ENCODE results near the gene SATB2.

The SATB2 gene

GRCh38 chr2:199282309-199282708 lies 175.4 kb downstream of the SATB2 start:
- Histone ChIP-seq H3K4me3 (ENCODE audit: low read depth in 1 of 2, low read length in 2 of 2) (no peak overlapping the region), H3K4me1 (ENCODE audit: control insufficient read depth in 1 of 2, insufficient read depth in 2 of 2, low read length in 2 of 2) (no peaks in the 10 kb centered on the region), H3K27ac (ENCODE audit: low read depth, low read length) (no peak overlapping the region)

GRCh38 chr2:199279146-199279545 lies 178.6 kb downstream of the SATB2 start:
- no peak overlapping the region for H3K27ac ChIP-seq (ENCODE audit: low read depth, low read length)
- H3K9me3 ChIP-seq (ENCODE audit: control insufficient read depth in 1 of 2, low read length in 2 of 2), result no peaks in the 10 kb centered on the region
- H3K4me1 ChIP-seq (ENCODE audit: control insufficient read depth in 1 of 2, insufficient read depth in 2 of 2, low read length in 2 of 2), result no peaks in the 10 kb centered on the region
- H3K27me3 ChIP-seq (ENCODE audit: control insufficient read depth in 1 of 2, insufficient read depth in 2 of 2, low read length in 2 of 2), result no peaks in the 10 kb centered on the region
- H3K4me3 ChIP-seq (ENCODE audit: low read depth in 1 of 2, low read length in 2 of 2), result no peak overlapping the region
- no peaks in the 10 kb centered on the region for H3K36me3 ChIP-seq (ENCODE audit: control insufficient read depth in 1 of 2, insufficient read depth in 2 of 2, low read length in 2 of 2)
- H3K9ac ChIP-seq (ENCODE audit: low read depth in 1 of 2, low read length in 2 of 2), result no peak overlapping the region

More at GRCh38 chr2:199282309-199282708, 175.4 kb downstream of the SATB2 start:
- H3K9ac ChIP-seq (ENCODE audit: low read depth in 1 of 2, low read length in 2 of 2), result no peak overlapping the region
- H3K36me3 ChIP-seq (ENCODE audit: control insufficient read depth in 1 of 2, insufficient read depth in 2 of 2, low read length in 2 of 2), result no peaks in the 10 kb centered on the region
- H3K9me3 ChIP-seq (ENCODE audit: control insufficient read depth in 1 of 2, low read length in 2 of 2), result no peaks in the 10 kb centered on the region
- no peaks in the 10 kb centered on the region for H3K27me3 ChIP-seq (ENCODE audit: control insufficient read depth in 1 of 2, insufficient read depth in 2 of 2, low read length in 2 of 2)

- Histone ChIP-seq H3K9ac (ENCODE audit: low read depth in 1 of 2, low read length in 2 of 2) (no peak overlapping the region), H3K4me3 (ENCODE audit: low read depth in 1 of 2, low read length in 2 of 2) (no peak overlapping the region), H3K27me3 (ENCODE audit: control insufficient read depth in 1 of 2, insufficient read depth in 2 of 2, low read length in 2 of 2) (no peaks in the 10 kb centered on the region), H3K4me1 (ENCODE audit: control insufficient read depth in 1 of 2, insufficient read depth in 2 of 2, low read length in 2 of 2) (no peaks in the 10 kb centered on the region), H3K27ac (ENCODE audit: low read depth, low read length) (no peak overlapping the region), H3K9me3 (ENCODE audit: control insufficient read depth in 1 of 2, low read length in 2 of 2) (no peaks in the 10 kb centered on the region), H3K36me3 (ENCODE audit: control insufficient read depth in 1 of 2, insufficient read depth in 2 of 2, low read length in 2 of 2) (no peaks in the 10 kb centered on the region)
Measured at GRCh38 chr2:199278099-199278498, 179.6 kb downstream of the SATB2 start.

GRCh38 chr2:199273042-199273511 lies 184.7 kb downstream of the SATB2 start:
- no peaks in the 10 kb centered on the region for H3K9me3 ChIP-seq (ENCODE audit: control insufficient read depth in 1 of 2, low read length in 2 of 2)
- no peak overlapping the region for H3K27ac ChIP-seq (ENCODE audit: low read depth, low read length)
- H3K4me1 ChIP-seq (ENCODE audit: control insufficient read depth in 1 of 2, insufficient read depth in 2 of 2, low read length in 2 of 2), result no peaks in the 10 kb centered on the region
- no peak overlapping the region for H3K4me3 ChIP-seq (ENCODE audit: low read depth in 1 of 2, low read length in 2 of 2)
- no peaks in the 10 kb centered on the region for H3K27me3 ChIP-seq (ENCODE audit: control insufficient read depth in 1 of 2, insufficient read depth in 2 of 2, low read length in 2 of 2)
- H3K36me3 ChIP-seq (ENCODE audit: control insufficient read depth in 1 of 2, insufficient read depth in 2 of 2, low read length in 2 of 2), result no peaks in the 10 kb centered on the region
- H3K9ac ChIP-seq (ENCODE audit: low read depth in 1 of 2, low read length in 2 of 2), result no peak overlapping the region

GRCh38 chr2:199261936-199262335 lies 195.8 kb downstream of the SATB2 start:
- Histone ChIP-seq H3K36me3 (ENCODE audit: control insufficient read depth in 1 of 2, insufficient read depth in 2 of 2, low read length in 2 of 2) (no peaks in the 10 kb centered on the region), H3K4me3 (ENCODE audit: low read depth in 1 of 2, low read length in 2 of 2) (no peak overlapping the region), H3K27ac (ENCODE audit: low read depth, low read length) (no peak overlapping the region)

GRCh38 chr2:199261239-199261638 lies 196.5 kb downstream of the SATB2 start:
- Histone ChIP-seq H3K4me1 (ENCODE audit: control insufficient read depth in 1 of 2, insufficient read depth in 2 of 2, low read length in 2 of 2) (no peaks in the 10 kb centered on the region), H3K9me3 (ENCODE audit: control insufficient read depth in 1 of 2, low read length in 2 of 2) (peaks cover 0 to 5% of the 10 kb centered on the region in 2 donors), H3K27me3 (ENCODE audit: control insufficient read depth in 1 of 2, insufficient read depth in 2 of 2, low read length in 2 of 2) (no peaks in the 10 kb centered on the region), H3K36me3 (ENCODE audit: control insufficient read depth in 1 of 2, insufficient read depth in 2 of 2, low read length in 2 of 2) (no peaks in the 10 kb centered on the region), H3K9ac (ENCODE audit: low read depth in 1 of 2, low read length in 2 of 2) (no peak overlapping the region), H3K27ac (ENCODE audit: low read depth, low read length) (no peak overlapping the region), H3K4me3 (ENCODE audit: low read depth in 1 of 2, low read length in 2 of 2) (no peak overlapping the region)

More at GRCh38 chr2:199261936-199262335, 195.8 kb downstream of the SATB2 start:
- H3K9ac ChIP-seq (ENCODE audit: low read depth in 1 of 2, low read length in 2 of 2), result no peak overlapping the region
- no peaks in the 10 kb centered on the region for H3K4me1 ChIP-seq (ENCODE audit: control insufficient read depth in 1 of 2, insufficient read depth in 2 of 2, low read length in 2 of 2)
- peaks cover 0 to 5% of the 10 kb centered on the region in 2 donors for H3K9me3 ChIP-seq (ENCODE audit: control insufficient read depth in 1 of 2, low read length in 2 of 2)
- H3K27me3 ChIP-seq (ENCODE audit: control insufficient read depth in 1 of 2, insufficient read depth in 2 of 2, low read length in 2 of 2), result no peaks in the 10 kb centered on the region

- H3K36me3 ChIP-seq (ENCODE audit: control insufficient read depth in 1 of 2, insufficient read depth in 2 of 2, low read length in 2 of 2), result no peaks in the 10 kb centered on the region
- H3K9ac ChIP-seq (ENCODE audit: low read depth in 1 of 2, low read length in 2 of 2), result no peak overlapping the region
- no peak overlapping the region for H3K27ac ChIP-seq (ENCODE audit: low read depth, low read length)
- H3K4me1 ChIP-seq (ENCODE audit: control insufficient read depth in 1 of 2, insufficient read depth in 2 of 2, low read length in 2 of 2), result no peaks in the 10 kb centered on the region
- H3K4me3 ChIP-seq (ENCODE audit: low read depth in 1 of 2, low read length in 2 of 2), result no peak overlapping the region
- peaks cover 0 to 3% of the 10 kb centered on the region in 2 donors for H3K27me3 ChIP-seq (ENCODE audit: control insufficient read depth in 1 of 2, insufficient read depth in 2 of 2, low read length in 2 of 2)
- H3K9me3 ChIP-seq (ENCODE audit: control insufficient read depth in 1 of 2, low read length in 2 of 2), result peaks cover 0 to 5% of the 10 kb centered on the region in 2 donors
Measured at GRCh38 chr2:199259671-199260070, 198.1 kb downstream of the SATB2 start.

GRCh38 chr2:199258291-199258690 lies 199.4 kb downstream of the SATB2 start:
- Histone ChIP-seq H3K9me3 (ENCODE audit: control insufficient read depth in 1 of 2, low read length in 2 of 2) (peaks cover 0 to 3% of the 10 kb centered on the region in 2 donors), H3K27ac (ENCODE audit: low read depth, low read length) (no peak overlapping the region), H3K27me3 (ENCODE audit: control insufficient read depth in 1 of 2, insufficient read depth in 2 of 2, low read length in 2 of 2) (peaks cover 0 to 3% of the 10 kb centered on the region in 2 donors), H3K36me3 (ENCODE audit: control insufficient read depth in 1 of 2, insufficient read depth in 2 of 2, low read length in 2 of 2) (no peaks in the 10 kb centered on the region), H3K4me3 (ENCODE audit: low read depth in 1 of 2, low read length in 2 of 2) (no peak overlapping the region), H3K9ac (ENCODE audit: low read depth in 1 of 2, low read length in 2 of 2) (no peak overlapping the region), H3K4me1 (ENCODE audit: control insufficient read depth in 1 of 2, insufficient read depth in 2 of 2, low read length in 2 of 2) (no peaks in the 10 kb centered on the region)

GRCh38 chr2:199257261-199258224 lies 200.2 kb downstream of the SATB2 start:
- peaks cover 0 to 3% of the 10 kb centered on the region in 2 donors for H3K27me3 ChIP-seq (ENCODE audit: control insufficient read depth in 1 of 2, insufficient read depth in 2 of 2, low read length in 2 of 2)
- no peak overlapping the region for H3K9ac ChIP-seq (ENCODE audit: low read depth in 1 of 2, low read length in 2 of 2)
- no peaks in the 10 kb centered on the region for H3K4me1 ChIP-seq (ENCODE audit: control insufficient read depth in 1 of 2, insufficient read depth in 2 of 2, low read length in 2 of 2)
- H3K9me3 ChIP-seq (ENCODE audit: control insufficient read depth in 1 of 2, low read length in 2 of 2), result peaks cover 0 to 3% of the 10 kb centered on the region in 2 donors
- no peaks in the 10 kb centered on the region for H3K36me3 ChIP-seq (ENCODE audit: control insufficient read depth in 1 of 2, insufficient read depth in 2 of 2, low read length in 2 of 2)
- H3K27ac ChIP-seq (ENCODE audit: low read depth, low read length), result no peak overlapping the region
- H3K4me3 ChIP-seq (ENCODE audit: low read depth in 1 of 2, low read length in 2 of 2), result no peak overlapping the region

- no peak overlapping the region for H3K27ac ChIP-seq (ENCODE audit: low read depth, low read length)
- no peaks in the 10 kb centered on the region for H3K4me1 ChIP-seq (ENCODE audit: control insufficient read depth in 1 of 2, insufficient read depth in 2 of 2, low read length in 2 of 2)
- H3K9ac ChIP-seq (ENCODE audit: low read depth in 1 of 2, low read length in 2 of 2), result no peak overlapping the region
- H3K4me3 ChIP-seq (ENCODE audit: low read depth in 1 of 2, low read length in 2 of 2), result no peak overlapping the region
- no peaks in the 10 kb centered on the region for H3K9me3 ChIP-seq (ENCODE audit: control insufficient read depth in 1 of 2, low read length in 2 of 2)
- no peaks in the 10 kb centered on the region for H3K27me3 ChIP-seq (ENCODE audit: control insufficient read depth in 1 of 2, insufficient read depth in 2 of 2, low read length in 2 of 2)
- H3K36me3 ChIP-seq (ENCODE audit: control insufficient read depth in 1 of 2, insufficient read depth in 2 of 2, low read length in 2 of 2), result no peaks in the 10 kb centered on the region
Measured at GRCh38 chr2:199230091-199230490, 227.6 kb downstream of the SATB2 start.
